Skin epidermis (tissue), 12 donors: Measurements from ENCODE around the gene AGPAT2.

Experiments used
- H3K27ac ChIP-seq, 21 experiments: fragments of 200-600 bp; sonication (generic) in 11 of 21; one replicate each; pipeline ENCODE4 v1.5.0; 2020; ENCODE audit warnings: mild to moderate bottlenecking in 3 of 21, inconsistent platforms in 2 of 21, moderate library complexity in 2 of 21
- H3K4me3 ChIP-seq, 7 experiments: fragments of 200-600 bp; sonication (generic) in 2 of 7; one replicate each; pipeline ENCODE4 v1.5.0; 2020; ENCODE audit warnings: inconsistent platforms in 2 of 7, mild to moderate bottlenecking in 2 of 7, moderate library complexity in 1 of 7

AGPAT2 gene

DNA sequence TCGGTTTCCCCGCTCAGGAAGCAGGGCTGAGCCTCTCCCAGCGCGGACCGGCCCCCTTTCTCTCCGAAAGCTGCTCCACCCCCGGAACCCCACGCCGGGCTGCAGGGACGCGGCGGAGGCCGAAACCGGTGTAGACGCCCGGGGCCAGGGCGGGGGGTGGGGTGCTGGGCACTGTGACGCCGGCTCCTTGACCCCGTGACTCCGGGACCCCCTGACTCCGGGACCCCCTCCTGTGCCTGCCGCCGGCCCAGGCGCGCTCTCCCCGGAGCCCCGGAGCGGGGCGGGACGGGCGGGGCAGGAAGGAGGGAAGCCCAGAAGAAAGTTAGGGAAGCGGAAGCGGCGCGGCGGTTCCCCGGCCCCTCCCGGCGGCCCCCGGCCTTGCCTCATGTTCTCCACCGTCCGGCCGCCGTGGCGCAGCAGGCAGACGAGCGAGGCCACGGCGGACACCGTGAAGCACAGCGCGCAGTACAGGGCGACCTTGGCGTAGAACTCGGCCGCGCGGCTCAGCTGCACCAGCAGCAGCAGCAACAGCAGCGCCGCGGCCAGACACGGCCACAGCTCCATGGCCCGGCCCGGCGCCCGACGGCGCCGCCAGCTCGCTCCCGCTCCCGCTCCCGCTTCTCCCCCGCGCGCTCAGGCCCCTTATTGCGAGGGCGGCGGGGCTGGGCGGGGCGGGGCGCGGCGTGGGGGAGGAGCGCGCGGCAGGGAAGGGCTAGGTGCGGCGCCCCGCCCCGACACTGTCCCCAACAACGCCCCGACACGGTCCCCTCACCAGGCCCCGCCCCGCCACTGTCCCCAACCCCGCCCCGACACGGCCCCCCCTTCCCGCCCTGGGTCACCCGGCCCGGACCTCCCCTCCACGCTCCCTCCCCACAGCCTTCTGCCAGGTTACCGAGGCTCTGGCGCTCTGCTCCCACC lies at the start of gene AGPAT2:
Gene AGPAT2 (minus strand): TSS at position 664 of the 918 bp plus-strand sequence. CDS start 100 bp downstream, at position 564.
- peak within 1 kb of the TSS; percentile 71 to 96 (median 89) for H3K27ac ChIP-seq
- H3K4me3 ChIP-seq: peak within 1 kb of the TSS; percentile 59 to 95 (median 84)

DNA sequence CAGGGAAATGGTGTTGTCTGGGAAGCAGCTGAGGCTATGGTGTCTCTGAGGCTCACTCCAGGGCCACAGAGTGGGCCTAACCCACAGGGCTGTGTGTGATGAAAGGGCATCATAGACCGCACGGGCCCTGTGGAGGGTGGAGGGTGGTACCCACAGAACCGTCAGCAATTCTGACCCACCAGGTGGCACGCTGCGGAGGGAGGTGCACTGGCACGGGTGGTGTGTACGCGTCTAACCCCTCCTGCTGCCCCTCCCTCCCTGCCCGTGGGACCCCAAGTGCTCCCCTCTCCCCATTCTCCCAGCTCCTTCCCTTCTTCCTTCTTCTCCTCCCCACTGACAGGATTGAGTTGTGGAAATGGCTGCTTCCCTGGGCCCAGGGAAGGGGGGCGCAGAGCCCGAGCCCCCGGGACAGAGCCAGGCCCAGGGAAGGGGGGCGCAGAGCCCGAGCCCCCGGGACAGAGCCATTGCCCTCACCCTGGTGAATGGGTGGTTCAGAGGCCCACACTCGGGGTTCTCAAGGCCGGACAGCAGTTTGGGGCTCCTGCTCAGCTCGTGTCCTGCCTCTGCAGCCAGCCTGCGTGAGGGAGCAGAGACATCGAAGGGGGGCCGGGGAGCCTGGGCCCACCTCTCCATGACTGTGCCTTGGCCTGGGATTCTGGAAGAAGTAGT lies 48.7 kb upstream of the AGPAT2 start:
- no peak overlapping the region for H3K4me3 ChIP-seq
- no peak overlapping the region for H3K27ac ChIP-seq

GRCh38 chr9:136734837-136735496 lies 47.7 kb upstream of the AGPAT2 start:
- no peak overlapping the region for H3K4me3 ChIP-seq
- no peak overlapping the region for H3K27ac ChIP-seq

DNA sequence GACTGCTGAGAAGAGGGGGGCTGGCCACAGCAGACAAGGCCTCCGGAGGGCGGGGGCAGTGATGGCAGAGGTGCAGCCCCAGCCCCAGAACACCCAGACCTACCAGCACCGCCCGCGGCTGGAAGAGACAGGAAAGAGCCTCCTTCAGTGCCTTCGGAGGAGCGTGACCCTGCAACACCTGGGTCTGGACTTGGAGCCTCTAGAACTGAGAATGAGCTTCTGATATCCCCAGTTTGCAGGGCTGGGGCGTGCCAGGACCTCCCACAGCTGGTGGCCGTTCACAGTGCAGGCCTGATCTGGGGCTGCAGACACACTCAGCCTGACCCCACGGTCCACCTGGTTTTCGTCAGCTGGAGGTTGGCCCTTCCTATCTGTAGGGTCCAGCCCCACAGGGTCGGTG lies 46.4 kb upstream of the AGPAT2 start:
- no peak overlapping the region for H3K4me3 ChIP-seq
- H3K27ac ChIP-seq: no peak overlapping the region

- H3K4me3 ChIP-seq: no peak overlapping the region
Measured at GRCh38 chr9:136732444-136733178, 45.4 kb upstream of the AGPAT2 start.

DNA sequence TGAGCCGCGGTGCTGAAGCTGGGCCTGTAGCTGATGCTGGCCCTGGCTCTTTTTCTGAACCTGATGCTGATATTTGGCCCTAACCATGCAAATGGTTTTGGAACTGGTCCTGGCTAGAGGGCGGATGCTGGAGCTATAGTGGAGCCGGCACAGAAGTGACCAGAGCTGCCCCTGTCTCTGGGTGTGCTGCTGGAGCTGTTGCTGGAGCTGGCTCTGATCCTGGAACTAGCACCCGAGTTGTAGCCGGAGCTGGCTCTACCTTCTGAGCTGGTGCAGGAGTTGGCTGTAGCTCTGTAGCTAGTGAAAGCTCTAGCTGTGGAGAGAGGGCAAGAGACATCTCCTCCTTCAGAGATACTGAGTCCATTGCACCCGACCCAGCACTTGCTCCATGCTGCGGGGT lies 42.7 kb upstream of the AGPAT2 start:
- Histone ChIP-seq H3K4me3 (no peak overlapping the region), H3K27ac (no peak overlapping the region)

More at GRCh38 chr9:136732444-136733178, 45.4 kb upstream of the AGPAT2 start:
- no peak overlapping the region for H3K27ac ChIP-seq

GRCh38 chr9:136729144-136729543 lies 41.9 kb upstream of the AGPAT2 start:
- peak overlapping the region in 10 of 21 experiments; percentile 74 to 95 (median 88) for H3K27ac ChIP-seq

DNA sequence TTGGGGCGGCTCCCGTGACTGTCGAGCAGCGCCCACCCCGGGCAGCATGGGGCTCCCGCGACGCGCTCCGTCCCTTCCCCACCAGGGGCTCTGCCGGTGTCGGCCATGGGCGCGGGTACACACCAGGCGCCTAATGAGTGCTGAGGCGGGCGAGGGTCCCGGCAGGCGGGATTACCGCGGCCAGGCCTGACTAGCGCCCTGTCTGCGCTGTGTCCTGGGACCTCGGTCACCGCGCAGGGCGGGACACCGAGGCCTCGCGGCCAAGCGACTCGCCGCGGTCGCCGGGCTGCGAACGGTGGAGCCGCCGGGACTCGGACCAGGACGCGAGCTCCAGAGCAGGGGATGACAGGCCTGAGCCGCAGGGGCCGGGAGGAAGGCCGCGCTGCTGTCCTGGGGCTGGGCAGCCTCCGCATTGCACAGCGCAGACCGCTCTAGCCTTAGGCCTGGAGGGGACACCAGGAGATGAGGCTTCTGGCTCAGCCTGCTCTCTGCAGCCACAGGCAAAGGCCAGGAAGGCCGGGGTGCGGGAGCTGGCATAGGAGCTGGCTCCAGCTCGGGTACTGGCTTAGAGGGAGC lies 41.4 kb upstream of the AGPAT2 start:
- Histone ChIP-seq H3K27ac (peak overlapping the region in 20 of 21 experiments; percentile 30 to 95 (median 86)), H3K4me3 (peak overlapping the region; percentile 55 to 97 (median 83))

More at GRCh38 chr9:136729144-136729543, 41.9 kb upstream of the AGPAT2 start:
- peak overlapping the region; percentile 55 to 97 (median 83) for H3K4me3 ChIP-seq

DNA sequence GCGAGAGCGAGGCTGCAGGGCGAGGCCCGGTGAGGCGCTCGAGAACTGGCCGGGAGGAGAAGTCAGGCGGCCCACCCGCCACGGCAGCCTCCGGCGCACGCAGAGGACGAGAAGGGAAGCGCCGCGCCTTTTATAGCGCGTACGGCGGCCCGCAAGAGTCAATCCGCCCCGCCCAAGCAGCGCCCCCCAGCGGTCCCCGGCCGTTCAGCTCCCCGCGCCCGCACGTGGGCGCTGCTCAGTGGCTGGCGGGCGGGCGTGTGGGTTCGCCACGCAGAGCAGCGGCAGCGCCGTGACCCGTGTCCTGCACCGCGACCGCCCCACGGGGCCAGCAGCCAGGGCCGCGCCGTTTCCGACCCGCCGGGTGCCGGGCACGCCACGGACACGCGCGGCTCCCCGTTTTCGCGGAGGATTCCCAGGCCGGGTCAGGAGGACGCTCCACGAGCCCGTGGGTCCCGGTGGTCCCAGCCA lies 40.9 kb upstream of the AGPAT2 start:
- Histone ChIP-seq H3K4me3 (peak overlapping the region; percentile 55 to 97 (median 83)), H3K27ac (peak overlapping the region; percentile 56 to 97 (median 86))

- Histone ChIP-seq H3K27ac (peak overlapping the region in 11 of 21 experiments; percentile 17 to 97 (median 86)), H3K4me3 (peak overlapping the region; percentile 55 to 97 (median 83))
Measured at GRCh38 chr9:136726631-136727191, 39.5 kb upstream of the AGPAT2 start.

DNA sequence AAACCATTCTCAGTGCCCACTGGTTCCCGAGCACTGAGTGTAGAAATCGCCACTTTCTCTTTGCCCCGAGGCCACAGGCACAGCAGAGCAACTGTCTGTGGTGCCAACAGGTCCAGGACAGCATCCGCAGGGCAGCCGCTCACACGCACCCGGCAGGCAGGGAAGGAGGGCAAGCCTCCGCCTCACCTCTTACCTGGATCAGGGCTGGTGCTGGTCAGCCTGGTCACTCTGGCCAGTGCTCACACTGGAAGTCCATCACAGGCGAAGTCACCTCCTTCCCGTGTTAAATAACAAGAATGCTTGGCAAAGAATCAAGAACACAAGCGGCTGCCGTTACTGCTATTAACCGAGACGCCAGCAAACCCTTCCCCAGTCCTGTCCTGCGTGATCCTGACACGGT lies 38.9 kb upstream of the AGPAT2 start:
- peak overlapping the region in 10 of 21 experiments; percentile 9 to 97 (median 56) for H3K27ac ChIP-seq
- H3K4me3 ChIP-seq: peak overlapping the region; percentile 55 to 97 (median 83)

- peak overlapping the region in 5 of 21 experiments; percentile 18 to 97 (median 59) for H3K27ac ChIP-seq
- peak overlapping the region in 6 of 7 experiments; percentile 55 to 91 (median 82) for H3K4me3 ChIP-seq
Measured at GRCh38 chr9:136725612-136726011, 38.4 kb upstream of the AGPAT2 start.

DNA sequence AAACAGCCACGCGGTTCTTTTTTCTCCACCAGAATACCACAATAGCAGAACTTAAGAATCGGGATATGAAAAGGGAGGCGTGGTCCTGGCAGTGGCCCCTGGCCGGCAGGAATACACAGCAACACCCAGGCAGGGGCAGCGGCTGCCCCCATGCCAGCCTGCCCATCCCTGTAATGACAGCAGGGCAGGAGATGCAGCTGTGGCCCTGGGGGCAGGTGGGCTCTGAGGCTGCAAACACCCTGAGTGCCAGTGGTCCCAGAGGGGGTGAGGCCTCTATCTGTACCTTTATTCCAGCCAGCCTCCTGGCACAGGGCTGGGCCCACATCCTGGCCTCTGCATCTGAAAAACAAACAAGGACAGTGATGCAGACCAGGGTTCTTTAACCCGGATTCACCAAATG lies 37.5 kb upstream of the AGPAT2 start:
- H3K27ac ChIP-seq: no peak overlapping the region
- H3K4me3 ChIP-seq: no peak overlapping the region

GRCh38 chr9:136723989-136724388 lies 36.7 kb upstream of the AGPAT2 start:
- H3K27ac ChIP-seq: no peak overlapping the region
- no peak overlapping the region for H3K4me3 ChIP-seq

DNA sequence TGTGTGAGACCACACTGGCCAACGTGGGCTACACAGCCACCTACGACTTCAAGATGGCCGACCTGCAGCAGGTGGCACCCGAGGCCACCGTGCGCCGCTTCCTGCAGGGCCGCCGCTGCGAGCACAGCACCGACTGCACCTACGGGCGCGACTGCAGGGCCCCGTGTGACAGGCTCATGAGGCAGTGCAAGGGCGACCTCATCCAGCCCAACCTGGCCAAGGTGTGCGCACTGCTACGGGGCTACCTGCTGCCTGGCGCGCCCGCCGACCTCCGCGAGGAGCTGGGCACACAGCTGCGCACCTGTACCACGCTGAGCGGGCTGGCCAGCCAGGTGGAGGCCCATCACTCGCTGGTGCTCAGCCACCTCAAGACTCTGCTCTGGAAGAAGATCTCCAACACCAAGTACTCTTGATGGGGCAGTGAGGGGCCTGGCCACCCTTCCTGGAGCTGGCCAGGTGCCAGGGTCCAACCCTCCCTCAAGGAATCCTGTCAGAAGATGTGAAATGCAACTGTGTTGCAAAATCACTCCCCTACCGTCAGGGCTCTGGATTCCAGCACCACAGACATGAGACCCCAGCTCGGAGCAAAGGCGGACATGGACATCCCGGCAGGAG lies 36.2 kb upstream of the AGPAT2 start:
- H3K4me3 ChIP-seq: no peak overlapping the region
- H3K27ac ChIP-seq: no peak overlapping the region

DNA sequence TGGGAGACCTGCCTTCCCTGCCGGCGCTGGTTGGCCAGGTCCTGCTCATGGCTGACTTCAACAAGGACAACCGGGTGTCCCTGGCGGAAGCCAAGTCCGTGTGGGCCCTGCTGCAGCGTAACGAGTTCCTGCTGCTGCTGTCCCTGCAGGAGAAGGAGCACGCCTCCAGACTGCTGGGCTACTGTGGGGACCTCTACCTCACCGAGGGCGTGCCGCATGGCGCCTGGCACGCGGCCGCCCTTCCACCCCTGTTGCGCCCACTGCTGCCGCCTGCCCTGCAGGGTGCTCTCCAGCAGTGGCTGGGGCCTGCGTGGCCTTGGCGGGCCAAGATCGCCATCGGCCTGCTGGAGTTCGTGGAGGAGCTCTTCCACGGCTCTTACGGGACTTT lies 35.7 kb upstream of the AGPAT2 start:
- no peak overlapping the region for H3K27ac ChIP-seq
- H3K4me3 ChIP-seq: no peak overlapping the region

GRCh38 chr9:136722093-136722968 lies 35.1 kb upstream of the AGPAT2 start:
- Histone ChIP-seq H3K4me3 (no peak overlapping the region), H3K27ac (no peak overlapping the region)
